Measurements from ENCODE around the gene VPS16.

DNA sequence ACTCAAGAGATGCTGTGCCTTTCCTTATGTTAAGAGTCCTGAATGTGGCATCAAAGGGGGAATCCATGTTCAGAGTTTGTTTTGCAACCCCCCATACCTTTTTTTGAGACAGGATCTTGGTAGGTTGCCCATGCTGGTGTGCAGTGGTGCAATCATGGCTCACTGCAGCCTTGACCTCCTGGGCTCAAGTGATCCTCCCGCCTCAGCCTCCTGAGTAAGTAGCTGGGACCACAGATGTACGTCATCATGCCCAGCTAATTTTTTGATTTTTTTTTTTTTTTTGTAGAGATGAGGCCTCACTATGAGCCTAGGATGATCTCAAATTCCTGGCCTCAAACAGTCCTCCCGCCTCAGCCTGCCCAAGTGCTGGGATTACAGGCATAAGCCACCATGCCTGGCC is 49.3 kb downstream of the VPS16 start:
- no peak for TF ChIP-seq CTCF (IDR thresholded peaks at IDR 0.05)
- TF ChIP-seq POLR2A (IDR thresholded peaks at IDR 0.05) = no peak
